Measurements from ENCODE around the gene ST3GAL4. TPM values are rescaled to one million over a fixed set of nuclear protein-coding genes. Genes with fewer than 3 reads are reported as not detected.

The ST3GAL4 gene
- polyA plus RNA-seq, 1 donor, result 15.3 TPM

DNA sequence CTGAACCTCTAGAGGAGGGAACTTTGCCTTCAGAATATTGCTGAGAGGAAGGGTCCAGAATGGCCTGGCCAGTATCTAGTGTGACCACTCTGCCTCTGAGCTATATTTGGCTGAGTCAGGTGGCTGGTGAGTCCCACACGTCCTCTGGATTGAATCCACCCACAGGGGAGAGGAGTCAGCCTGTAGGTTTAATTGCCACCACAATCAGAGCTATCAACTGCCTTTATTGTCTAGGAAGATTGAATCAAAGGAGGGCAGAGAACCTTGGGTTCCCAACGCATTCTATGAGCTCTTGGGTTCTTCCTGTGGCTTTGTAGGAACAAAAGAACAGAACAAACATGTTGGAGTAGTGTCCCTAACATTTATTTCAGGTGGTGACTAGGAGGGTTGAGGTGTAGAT, 67.7 kb downstream of the ST3GAL4 start:
- no peak for DNase-seq

DNA sequence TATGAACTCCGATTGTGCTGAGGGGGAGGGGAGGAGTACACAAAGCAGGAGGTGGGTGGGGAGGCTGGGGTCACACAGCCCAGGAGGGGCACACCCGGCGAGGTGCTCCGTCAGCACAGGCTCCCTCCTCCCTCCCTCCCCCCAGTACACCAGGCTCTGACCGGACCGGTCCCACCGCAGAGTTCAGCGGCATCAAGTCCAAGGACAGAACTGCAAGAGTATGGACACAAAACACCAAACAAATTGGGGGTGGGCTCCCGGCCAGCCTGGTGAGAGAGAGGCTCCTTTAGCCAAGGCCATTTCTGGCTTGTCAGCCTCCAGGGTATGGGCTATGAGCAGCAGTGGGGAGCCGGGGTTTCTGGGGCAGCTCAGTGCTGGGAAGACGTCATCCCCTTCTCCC, 68.3 kb downstream of the ST3GAL4 start:
- no peak for DNase-seq

DNA sequence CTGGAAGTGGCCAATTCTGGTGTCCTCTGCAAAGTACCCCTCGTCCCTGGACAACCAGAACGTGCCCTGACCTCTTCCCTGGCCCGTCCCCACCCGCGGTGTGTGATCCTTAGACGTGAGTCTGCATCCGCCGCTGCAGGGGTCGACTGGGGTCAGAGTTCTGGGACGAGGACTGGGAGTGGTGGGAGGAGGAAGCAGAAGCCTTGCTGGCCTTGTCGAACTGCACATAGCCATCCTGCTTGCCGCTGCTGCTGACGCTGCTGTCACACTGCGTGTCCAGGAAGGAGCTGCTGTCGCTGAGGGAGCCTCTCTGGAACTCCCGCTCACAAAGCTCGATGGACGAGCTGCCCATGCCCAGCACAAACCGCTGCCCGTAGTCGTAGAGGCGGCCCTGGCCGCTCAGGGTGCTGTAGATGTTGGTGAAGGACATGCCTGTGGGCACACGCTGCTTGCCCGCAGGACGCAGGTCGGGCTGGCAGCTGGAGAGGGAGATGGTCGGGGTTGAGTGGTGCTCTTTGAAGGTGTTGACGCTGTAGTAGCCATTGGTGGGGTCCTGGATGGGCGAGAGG, 69.1 kb downstream of the ST3GAL4 start:
- DNase-seq, result no peak

DNA sequence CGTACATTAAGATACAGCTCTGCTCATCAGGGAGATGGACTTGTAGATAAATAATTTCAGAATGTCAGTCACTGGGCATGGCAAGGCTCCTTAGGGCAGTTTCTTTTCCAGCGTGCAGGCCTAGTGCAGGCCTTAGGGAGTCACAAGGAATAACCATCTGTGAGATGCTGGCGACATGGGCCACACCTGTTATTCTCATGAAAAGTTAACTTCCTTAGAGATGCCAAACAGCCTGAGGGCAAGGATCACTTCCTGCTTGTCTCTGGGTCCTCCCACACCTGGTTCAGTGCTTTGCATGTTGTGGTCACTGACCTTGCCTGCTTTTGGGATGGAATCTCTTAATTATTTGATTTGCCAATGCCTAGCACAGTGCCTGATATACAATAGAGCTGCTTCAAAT, 70.6 kb downstream of the ST3GAL4 start:
- no peak for DNase-seq

DNA sequence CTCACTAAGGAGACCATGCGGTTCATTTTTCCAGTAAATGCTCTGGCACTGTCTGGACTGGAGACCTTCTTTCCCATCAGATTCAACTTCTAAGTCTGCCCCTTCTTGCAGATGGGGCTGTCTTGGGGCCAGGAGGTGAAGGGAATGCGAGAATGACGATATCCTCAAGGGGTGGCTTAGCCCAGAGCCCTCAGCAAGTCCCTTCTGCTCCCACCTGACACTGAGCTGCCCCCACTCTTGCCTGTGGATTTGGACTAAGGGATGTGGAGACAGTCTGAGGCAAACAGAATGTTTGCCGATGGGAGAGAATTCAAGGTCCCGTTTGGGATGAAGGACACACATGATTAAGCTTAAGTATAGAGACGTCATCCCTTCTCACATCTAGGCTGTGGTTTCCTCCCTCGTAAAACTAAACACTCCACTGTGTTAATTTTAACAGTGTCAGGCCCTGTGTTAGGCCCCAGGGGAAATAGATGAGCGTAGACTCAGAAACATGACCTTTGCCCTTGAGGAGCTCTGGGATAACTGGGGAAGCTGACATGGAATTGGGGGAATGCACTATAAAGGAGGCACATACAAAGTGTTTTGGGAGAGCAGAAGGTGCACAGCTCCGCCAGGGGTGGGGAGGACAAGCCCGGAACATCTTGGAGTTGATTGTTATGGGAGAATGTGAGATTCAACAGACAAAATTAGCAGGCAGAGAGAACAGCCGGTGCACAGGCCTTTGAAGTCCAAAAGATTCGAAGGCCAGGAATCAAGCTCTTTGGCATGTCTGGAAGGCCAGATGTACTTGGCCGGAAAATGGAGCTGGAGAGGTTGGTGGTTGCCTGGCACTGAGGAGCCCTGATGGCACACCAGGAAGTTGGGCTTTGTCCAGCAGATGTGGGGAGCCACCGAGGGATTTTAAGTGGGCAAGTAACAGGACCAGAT, 71.6 kb downstream of the ST3GAL4 start:
- DNase-seq, result no peak

DNA sequence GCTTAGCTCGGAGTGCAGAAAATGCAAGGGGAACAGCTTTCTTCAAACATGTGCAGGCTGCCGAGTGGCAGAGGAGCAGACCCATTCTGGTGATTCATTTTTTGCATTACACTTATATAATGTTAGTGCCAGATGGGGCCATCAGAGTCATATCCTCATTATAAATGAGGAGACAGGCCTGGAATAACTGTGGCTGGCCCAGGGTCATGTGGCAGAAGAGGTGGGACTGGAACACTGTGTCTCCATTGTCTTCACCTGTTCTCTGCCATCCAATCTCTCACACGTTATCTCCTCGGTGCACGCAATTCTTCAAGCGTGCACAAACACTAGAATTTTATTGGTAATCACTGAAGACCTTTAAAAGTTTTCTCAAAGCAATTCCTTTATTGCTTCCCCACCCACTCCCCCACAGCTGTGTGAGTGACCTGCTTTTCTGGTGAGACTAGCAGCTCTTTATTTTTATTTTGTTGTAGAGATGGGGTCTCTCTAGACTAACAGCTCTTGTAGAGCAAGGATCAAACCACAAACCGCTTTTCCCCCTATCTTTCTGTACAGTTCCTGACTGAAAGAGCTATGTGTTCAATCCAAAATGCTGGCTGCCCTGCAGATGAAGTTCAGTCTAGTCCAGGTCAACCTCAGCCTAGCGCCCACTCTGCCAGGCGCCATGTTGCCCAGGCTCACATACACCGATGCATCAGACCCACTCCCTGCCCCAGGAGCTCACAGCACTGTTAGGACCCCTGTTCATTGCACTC, 75.3 kb downstream of the ST3GAL4 start:
- no peak for DNase-seq

DNA sequence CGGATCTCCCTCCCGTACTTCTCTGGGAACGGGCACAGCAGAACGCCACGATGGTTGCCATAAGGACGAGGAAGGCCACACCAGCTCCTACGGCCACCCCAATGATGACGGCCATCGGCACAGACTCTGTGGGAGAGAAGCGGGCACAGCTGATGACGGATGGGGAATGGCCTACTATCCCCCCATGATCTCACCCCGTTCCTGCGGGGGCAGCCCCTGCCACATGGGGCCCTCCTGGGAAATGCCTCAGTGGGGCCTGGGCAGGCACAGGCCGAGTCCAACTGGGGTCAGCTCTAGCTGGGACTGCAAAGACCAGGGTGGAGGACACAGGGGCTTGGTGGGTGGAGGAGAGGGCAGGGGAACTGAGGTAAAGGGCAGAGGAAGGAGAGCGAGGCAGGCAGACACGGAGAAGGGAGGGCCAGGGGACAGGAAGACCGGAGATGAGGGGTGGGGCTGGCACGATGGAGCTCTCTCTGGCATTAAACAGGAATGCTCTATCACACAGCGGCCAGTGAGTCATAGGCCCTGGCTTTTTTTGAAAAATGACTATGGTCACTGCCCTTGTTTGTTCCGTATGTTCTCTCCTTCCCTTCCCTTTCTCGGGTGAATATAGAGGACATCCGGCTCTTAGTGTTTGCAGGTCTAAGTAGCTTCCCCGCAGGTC, 76.0 kb downstream of the ST3GAL4 start:
- DNase-seq, result no peak

DNA sequence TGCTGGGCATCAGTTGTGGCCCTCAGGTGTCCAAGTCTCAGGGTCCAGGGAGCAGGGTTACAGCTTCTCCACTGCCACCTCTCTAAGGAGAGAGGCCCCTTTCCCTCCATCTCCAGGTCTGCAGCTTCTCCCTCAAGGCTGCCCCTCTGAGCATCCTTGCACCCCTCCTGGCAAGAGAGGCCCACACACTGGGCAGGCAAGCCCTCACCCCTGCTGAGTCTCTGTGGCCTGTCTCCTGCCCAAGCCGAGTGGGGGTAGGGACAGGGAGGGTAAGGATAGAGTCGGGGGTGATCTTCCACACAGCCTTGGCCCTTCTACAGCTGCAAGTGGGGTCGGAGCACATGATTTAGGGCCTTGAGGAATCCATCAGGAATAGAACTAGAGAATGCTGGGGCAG, 76.6 kb downstream of the ST3GAL4 start:
- no peak for DNase-seq

DNA sequence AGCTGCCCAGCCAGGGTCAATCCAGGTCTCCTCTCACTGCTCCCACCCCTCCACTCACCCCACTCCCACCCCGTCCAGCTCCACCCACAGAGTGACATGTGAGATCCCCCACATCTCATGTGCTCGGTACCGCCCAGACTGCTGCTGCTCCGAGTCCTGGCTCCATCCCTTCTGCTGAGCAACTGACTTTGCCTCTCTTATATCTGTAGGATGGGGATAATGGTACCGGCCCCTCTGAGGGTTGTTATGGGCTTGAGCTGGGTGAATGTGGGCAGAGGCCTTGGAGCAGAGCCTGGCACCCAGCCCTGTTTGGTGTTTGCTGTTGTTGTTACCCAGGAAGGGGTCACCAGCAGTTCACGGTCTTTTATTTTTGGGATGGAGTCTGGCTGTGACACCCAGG, 77.0 kb downstream of the ST3GAL4 start:
- DNase-seq, result no peak

DNA sequence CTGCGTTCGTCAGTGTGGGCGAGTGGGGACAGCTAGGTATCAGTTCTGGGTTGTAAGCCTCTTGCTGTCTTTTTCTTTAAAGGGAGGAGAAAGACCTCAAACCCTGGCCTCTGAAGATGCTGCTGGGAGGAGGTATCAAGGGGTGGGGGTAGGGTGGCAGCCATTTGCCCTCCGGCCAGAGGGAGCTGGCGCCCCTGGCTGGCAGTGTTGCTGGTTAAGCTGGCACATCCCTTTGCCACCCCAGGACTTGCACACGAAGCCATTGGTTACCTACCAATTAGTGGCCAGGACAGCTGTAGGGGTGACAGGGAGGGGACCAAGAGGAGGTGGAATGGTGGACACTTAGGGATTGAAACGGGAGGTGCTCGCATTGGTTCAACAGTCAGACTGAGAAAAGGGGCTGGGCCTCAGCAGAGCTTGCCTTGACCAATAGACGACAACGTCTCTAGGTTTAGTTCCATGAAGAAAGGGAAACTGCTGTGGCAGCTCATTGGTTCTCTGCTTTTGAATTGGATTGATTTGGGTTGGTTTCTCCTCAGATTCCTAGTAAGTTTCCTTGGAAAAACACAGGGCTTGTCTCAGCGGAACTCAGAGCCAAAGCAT, 77.9 kb downstream of the ST3GAL4 start:
- DNase-seq, result no peak

DNA sequence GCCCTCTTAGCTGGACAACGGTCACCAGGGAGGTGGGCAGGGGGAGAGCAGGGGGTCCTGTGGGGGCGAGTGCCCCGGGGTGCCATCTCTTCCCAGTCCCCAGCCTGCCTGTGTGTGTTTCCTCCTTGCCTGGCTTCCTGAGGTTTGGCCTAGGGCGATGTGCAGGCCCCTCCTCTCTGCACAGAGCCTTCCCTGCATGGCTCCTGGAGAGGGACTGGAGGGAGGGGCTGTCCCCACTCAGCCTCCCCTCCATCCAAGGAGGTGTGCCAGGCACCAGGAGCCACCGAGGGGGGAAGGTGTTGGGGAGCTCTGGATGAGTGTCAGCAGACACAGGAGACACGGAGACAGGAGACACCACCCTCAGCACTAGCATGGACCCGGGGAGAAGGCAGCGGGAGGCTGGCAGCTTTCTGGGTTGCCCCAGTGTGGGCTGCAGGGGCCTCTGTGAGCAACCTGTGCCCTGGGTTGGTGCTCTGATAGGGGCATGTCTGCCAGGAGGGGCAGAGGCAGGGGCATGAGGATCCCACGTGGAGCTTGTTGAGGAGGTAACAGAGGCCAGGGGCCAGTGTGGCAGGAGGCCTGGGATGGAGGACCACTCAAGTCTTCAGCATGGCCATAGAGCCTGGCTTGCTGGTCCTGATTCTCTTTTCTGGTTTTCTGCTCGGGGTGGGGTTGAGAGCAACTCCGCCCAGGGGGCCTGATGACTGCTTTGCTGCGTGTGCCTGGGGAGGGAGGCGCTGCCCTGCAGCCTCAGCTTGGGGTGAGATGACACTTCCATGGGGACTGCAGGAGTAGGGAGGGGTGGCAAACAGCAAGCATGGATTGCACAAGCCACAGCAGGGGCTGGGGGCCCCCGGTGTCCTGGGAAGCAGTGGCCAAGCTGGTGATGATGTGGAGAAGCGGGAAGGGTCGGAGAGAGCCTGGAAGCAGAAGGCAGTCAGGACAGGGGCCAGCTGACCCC, 78.8 kb downstream of the ST3GAL4 start:
- DNase-seq, result no peak

DNA sequence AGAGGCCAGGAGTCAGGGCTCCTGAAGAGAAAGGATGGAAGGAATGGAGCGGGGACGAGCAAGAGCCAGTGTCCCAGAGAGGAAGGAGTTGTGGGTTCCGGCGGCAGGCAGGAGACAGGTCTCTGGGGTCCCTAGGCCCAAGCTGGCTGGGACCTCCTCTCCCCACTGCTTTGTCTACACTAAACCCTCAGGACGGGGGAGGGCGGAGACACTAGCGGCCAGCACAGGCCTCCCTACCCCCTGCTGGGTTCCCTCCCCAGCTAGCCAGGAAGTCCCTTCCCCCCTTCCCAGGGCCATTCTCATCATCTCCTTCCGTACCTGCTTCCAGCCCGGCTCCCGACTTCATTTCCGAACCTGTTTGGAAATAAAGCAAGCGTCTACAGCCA, 79.5 kb downstream of the ST3GAL4 start:
- no peak for DNase-seq

DNA sequence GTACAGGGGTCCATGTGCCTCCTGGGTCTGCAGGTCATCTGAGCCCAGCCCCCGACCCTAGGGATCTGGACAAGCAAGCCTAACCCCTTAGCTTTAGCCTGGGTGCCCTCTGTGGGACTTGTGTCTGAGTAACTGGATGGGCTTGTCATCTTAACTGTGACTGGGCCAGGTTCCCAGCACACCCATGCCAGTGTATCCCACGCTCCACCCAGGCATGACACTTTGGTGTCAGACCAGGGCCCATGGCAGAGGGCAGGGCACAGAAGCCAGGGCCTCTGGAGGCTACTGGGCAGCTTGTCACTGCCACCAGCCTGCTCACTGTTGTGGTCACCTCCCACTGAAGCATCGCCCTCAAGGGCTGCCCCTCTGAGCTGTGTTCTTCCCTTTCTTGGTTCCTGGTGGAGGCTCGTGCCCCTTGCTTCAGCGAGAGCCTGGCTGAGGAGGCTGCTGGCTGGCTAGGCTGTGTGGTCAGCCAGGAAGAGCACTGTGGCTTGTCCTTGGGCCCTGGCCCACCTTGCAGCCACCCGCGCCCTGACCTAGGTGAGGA, 80.8 kb downstream of the ST3GAL4 start:
- DNase-seq, result no peak

DNA sequence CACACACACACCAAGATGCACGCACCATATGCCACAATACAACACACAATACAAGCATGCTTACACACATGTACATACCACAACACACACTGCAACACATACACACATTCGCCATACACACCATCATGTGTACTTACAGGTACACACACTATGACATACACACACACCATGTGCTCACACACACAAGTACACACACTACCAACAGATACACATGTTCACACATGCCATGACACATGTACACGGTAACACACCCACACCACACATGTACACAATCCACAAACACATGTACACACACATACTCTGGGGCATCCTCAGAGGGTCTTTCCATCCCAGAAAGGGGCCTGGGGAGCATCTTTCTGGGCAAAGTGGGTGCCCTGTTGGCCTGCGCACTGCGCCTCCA, 82.2 kb downstream of the ST3GAL4 start:
- DNase-seq, result no peak

DNA sequence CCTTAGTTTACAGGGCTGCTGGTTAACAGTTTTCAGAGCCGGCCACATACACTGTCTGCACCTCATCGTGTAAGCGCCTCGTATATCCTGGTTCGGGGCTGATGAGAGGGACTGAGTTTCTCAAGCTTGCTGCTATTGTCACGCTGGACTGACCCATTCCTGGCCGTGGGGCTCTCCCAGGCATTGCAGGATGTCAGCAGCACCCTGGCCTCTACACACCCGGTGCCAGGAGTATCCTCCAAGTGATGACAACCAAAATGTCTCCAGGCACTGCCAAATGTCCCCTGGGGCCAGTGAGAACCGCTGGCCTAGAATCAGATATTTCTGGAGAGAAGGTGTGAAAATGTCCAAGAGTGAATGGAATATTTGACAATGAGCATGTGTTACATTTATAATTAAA, 82.8 kb downstream of the ST3GAL4 start:
- DNase-seq, result no peak

DNA sequence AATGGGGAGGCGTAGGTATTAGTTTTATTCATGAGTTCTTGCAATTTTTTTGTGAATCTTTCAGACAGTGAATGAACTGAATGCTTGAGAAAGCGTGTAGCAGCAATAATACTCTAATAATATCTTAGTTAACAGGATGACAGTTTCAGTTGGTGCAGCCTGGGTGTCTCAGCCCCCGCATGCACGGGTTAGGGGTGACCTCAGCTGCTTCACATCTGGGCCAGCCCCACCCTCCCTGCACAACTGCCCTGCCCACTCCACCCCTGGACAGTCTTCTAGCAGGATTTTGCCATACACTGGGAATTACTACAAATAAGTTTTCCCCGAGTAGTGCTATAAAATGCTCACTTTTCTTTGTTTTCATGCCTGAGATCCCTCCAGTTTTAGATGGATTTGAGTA, 83.2 kb downstream of the ST3GAL4 start:
- no peak for DNase-seq

DNA sequence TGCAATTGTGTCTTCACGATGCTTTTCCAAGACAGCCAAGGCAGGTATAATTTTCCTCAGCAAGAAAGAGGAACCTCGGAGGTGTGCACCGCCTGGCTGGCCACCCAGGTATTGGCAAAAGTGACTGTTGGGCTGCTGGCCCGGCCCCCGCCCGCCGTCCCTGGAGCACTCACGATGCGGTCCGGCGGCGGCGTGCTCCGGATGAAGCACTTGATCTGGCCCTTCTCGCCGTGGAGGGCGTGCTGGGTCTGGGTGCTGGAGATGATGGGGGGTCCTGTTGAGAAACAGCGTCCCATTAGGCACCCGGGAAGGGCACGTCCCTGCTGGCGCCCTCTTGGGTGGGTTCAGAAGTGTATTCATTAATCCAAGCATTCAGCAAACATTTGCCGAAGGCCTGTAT, 84.8 kb downstream of the ST3GAL4 start:
- no peak for DNase-seq

DNA sequence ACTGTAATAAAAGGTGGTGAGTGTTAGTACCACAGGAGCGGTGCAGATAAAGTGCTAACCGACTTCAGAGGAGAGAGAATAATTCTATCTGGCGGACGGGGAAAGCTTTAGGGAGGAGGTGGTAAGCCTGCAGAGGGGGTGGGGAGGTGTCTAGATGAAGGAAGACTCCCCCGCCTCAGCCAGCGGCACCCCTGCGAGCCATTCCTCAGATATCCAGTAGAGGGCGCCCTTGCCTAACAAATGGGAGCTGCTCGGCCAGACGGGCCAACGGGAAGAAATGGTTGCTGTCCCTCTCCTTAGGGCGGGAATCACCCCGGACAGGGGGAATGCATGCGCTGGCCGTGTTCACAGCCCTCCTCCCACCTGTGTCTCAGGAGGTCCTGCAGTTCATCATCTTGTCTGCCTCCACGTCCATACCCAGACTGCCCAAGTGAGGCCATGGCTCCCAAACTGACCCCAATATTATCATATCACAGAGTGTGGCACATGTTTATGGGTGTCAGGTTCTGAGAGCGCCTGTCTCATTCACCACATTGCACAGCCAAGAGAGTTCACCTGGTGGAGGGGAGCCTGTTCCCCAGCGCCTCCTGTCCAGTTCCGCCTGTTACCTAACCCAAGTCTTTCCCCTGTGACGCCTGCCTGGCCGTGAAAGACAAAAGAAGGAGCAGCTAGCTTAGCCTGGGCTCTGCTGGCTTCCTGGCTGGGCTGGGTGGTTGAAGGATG, 85.5 kb downstream of the ST3GAL4 start:
- DNase-seq, result peak; percentile 89

DNA sequence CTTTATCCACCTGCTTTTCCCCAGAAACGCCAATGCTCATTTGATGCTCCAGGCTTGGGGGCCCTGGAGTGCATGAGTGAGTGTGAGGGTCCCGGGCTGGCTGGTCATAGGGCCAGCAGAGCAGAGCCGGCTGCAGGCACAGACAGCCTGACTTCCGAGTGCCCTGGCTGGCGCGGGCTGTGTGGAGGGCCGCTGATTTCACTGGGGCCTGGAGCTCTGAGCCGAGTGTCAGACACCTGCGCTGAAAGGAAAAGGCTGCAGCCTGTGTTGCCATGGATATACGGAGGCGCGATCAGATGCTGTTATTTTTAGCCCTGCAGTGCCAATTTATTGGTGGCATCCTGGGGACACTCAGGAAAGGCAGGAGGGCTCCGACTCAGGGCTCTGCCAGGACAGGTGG, 87.6 kb downstream of the ST3GAL4 start:
- no peak for DNase-seq

DNA sequence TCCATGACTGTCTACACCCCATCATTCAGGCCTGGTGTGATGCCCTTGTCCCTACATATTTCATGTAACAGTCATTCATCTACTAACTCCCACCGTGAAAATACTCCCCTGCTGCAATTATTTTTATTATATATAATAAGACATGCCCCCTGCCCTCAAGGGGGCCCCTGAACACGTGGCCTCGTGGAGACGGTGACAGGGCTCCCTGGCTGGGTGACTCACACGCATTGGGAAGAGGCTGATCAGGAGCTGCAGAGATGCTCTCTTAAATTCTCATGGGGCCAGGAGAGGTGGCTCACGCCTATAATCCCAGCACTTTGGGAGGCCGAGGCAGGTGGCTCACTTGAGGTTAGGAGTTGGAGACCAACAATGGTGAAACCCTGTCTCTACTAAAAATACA, 88.6 kb downstream of the ST3GAL4 start:
- no peak for DNase-seq

All from left kidney (tissue), 2 donors.